ENCODE measurements around the gene EFS.

DNA sequence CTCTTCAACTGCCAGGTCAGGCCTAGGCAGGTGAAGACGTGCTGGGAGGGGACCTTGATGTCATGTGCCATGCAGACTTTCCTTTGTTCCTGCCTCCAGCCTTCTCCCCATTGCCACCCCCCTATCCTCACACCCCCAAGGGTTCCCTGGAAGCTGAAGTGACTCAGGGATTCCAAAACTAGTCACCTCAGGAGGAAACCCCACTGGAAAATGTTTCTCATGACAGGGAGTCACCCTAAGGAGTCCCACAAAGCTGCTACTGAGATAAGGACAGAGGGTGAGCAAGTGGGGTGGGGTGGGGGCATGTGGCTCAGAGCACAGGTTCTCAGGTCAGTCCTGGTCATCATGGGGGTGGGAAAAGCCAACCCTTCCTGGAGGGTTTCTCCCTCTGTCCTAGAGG, 5.2 kb upstream of the EFS start:
- TF ChIP-seq CTCF (IDR thresholded peaks at IDR 0.05) (no peak), POLR2A (IDR thresholded peaks at IDR 0.05) (no peak)

Data from gastroesophageal sphincter (tissue), 3 donors.